ENCODE data around the gene PRKG1. TPM values are rescaled to one million over a fixed set of nuclear protein-coding genes. Genes with fewer than 3 reads are reported as not detected.

Gene PRKG1
- total RNA-seq, 2 experiments from 2014 or later, result not detected

DNA sequence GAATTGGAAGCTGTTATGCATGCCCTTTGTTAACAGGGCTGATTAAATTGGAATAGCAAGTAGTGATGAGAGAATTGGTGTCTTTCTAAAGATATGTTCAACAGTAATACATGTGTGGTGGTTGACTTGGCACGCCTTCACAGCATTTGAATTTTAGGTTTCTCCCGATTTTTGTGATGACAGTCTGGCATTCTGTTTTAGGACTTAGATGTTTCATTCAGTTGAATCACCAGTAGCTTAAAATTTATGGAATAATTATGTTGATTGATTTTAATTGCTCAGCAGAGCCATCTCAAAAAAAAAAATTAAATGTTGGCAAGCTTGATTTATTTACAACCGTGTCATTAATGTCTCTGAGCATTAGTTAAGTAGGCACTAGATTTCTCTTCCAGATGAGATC lies 405.4 kb downstream of the PRKG1 start:
- Mint-ChIP-seq H3K4me1 (ENCODE audit: low read depth) (no peaks in the 10 kb centered on the region), H3K36me3 (no peaks in the 10 kb centered on the region)
- CTCF ChIA-PET, result no interaction called here

DNA sequence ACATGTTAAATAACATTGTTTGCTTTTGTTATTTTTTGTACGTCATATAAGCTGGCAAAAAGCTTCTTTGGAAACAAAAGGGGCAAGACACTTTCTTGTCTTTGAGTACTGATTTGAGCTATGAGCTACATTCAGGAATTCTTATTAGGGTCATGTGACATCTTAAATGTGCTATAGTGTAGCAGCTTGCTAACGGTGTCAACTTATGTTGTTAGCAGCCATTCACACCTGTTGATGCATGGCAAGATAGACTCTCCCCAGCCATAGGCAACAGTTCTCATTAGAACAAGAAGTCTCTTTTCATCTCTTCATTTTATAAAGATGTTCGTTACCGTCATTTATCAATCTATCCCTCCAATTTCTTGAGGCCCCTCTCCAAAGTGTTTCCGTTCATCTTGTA lies 411.4 kb downstream of the PRKG1 start:
- POLR2A ChIA-PET, result no interaction called here
- no peaks in the 10 kb centered on the region for H3K4me1 Mint-ChIP-seq (ENCODE audit: low read depth)

More for the DNA sequence above, 405.4 kb downstream of the PRKG1 start:
- Mint-ChIP-seq H3K27me3 (no peaks in the 10 kb centered on the region), H3K27ac (no peak overlapping the region), H3K9me3 (no peaks in the 10 kb centered on the region), H3K4me3 (no peak overlapping the region)
- POLR2A ChIA-PET, result no interaction called here
- intact Hi-C loops (cut with micrococcal nuclease), result no loop called here
- DNase-seq, result no peak

GRCh38 chr10:51487576-51487975 lies 413.3 kb downstream of the PRKG1 start:
- intact Hi-C loops (cut with micrococcal nuclease), result no loop called here
- CTCF ChIA-PET, result no interaction called here
- Mint-ChIP-seq H3K27me3 (no peaks in the 10 kb centered on the region), H3K4me1 (ENCODE audit: low read depth) (no peaks in the 10 kb centered on the region), H3K27ac (no peak overlapping the region), H3K4me3 (no peak overlapping the region), H3K36me3 (no peaks in the 10 kb centered on the region), H3K9me3 (no peaks in the 10 kb centered on the region)
- DNase-seq, result no peak
- POLR2A ChIA-PET, result no interaction called here

More for the DNA sequence above, 411.4 kb downstream of the PRKG1 start:
- Mint-ChIP-seq H3K27me3 (no peaks in the 10 kb centered on the region), H3K36me3 (no peaks in the 10 kb centered on the region), H3K27ac (no peak overlapping the region), H3K9me3 (no peaks in the 10 kb centered on the region), H3K4me3 (no peak overlapping the region)
- CTCF ChIA-PET, result no interaction called here
- intact Hi-C loops (cut with micrococcal nuclease), result no loop called here
- no peak for DNase-seq

- ChIA-PET POLR2A (no interaction called here), CTCF (no interaction called here)
- H3K27me3 Mint-ChIP-seq, result no peaks in the 10 kb centered on the region
- intact Hi-C loops (cut with micrococcal nuclease), result no loop called here
- no peak for DNase-seq
- no peaks in the 10 kb centered on the region for H3K4me1 Mint-ChIP-seq (ENCODE audit: low read depth)
- H3K9me3 Mint-ChIP-seq, result no peaks in the 10 kb centered on the region
- H3K27ac Mint-ChIP-seq, result no peak overlapping the region
- H3K36me3 Mint-ChIP-seq, result no peaks in the 10 kb centered on the region
- no peak overlapping the region for H3K4me3 Mint-ChIP-seq
These were observed 414.6 kb downstream of the PRKG1 start for GRCh38 chr10:51488766-51489408.

DNA sequence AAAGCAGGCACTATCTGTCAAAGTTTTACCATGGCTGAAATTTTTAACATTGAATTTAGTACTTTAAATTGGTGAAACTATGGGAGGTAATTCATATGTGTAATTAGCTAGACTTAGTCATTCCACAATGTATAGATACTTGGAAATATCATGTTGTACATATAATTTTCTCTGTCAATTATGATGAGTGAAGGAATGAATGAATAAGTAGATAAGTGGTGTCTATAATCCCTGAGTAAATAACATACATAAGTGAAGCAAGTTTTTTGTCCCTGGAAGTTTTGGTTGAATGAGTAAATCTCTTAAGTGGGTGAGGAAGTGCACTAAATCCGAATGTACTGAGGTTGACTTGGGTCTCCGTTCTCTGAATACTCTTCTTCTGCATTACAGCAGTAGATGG lies 424.1 kb downstream of the PRKG1 start:
- ChIA-PET CTCF (no interaction called here), POLR2A (no interaction called here)
- Mint-ChIP-seq H3K4me1 (ENCODE audit: low read depth) (no peaks in the 10 kb centered on the region), H3K27me3 (no peaks in the 10 kb centered on the region), H3K36me3 (no peaks in the 10 kb centered on the region), H3K27ac (no peak overlapping the region), H3K9me3 (no peaks in the 10 kb centered on the region), H3K4me3 (no peak overlapping the region)
- DNase-seq, result no peak
- intact Hi-C loops (cut with micrococcal nuclease), result no loop called here

DNA sequence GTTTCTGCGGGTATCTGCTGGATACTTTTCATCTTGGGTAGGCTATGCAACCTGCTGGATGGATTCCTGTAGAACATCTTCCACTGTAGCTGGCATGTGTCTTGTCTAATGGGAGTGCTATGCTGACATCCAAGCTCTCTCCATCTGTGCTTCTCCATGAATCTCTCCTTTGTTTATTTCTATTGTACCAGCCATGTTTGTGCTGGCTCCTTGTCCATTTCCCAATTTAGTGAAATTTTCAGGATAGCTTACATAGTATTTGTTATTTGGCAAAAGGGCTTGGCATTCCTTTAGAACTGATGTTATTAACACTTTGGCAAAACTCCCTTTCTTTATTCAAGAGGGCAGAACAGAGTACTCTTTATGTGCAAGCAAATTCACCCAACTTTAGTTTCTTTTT lies 427.1 kb downstream of the PRKG1 start:
- intact Hi-C loops (cut with micrococcal nuclease), result no loop called here
- Mint-ChIP-seq H3K27me3 (no peaks in the 10 kb centered on the region), H3K4me3 (no peak overlapping the region), H3K4me1 (ENCODE audit: low read depth) (no peaks in the 10 kb centered on the region), H3K27ac (no peak overlapping the region), H3K36me3 (no peaks in the 10 kb centered on the region), H3K9me3 (no peaks in the 10 kb centered on the region)
- POLR2A ChIA-PET, result no interaction called here
- DNase-seq, result no peak
- CTCF ChIA-PET, result no interaction called here

- POLR2A ChIA-PET, result no interaction called here
- no peaks in the 10 kb centered on the region for H3K9me3 Mint-ChIP-seq
- H3K36me3 Mint-ChIP-seq, result no peaks in the 10 kb centered on the region
- no peak for DNase-seq
- CTCF ChIA-PET, result no interaction called here
- H3K4me1 Mint-ChIP-seq (ENCODE audit: low read depth), result no peaks in the 10 kb centered on the region
- intact Hi-C loops (cut with micrococcal nuclease), result no loop called here
- H3K27me3 Mint-ChIP-seq, result no peaks in the 10 kb centered on the region
- no peak overlapping the region for H3K4me3 Mint-ChIP-seq
- no peak overlapping the region for H3K27ac Mint-ChIP-seq
These were observed 427.8 kb downstream of the PRKG1 start for GRCh38 chr10:51502124-51502523.

DNA sequence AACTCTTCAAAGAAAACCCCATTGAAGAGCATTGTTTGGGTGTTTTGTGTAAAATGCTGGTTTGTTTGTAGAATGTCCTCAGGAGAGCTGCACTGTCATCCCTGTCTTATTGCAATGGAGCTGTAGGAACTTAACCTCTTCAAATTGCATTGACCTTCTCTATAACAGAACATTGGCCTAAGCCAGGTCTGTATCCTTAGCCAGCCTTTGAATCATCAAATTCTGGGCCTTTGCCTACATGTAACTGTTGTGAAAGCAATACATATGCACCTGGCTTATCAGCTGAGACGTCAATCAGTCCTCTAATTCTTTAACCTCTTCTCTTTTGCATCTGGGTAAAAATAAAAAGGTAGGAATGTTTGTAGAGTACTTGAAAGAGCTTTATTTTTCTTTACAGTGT lies 429.1 kb downstream of the PRKG1 start:
- intact Hi-C loops (cut with micrococcal nuclease), result no loop called here
- Mint-ChIP-seq H3K27me3 (no peaks in the 10 kb centered on the region), H3K4me1 (ENCODE audit: low read depth) (no peaks in the 10 kb centered on the region), H3K9me3 (no peaks in the 10 kb centered on the region), H3K36me3 (no peaks in the 10 kb centered on the region), H3K4me3 (no peak overlapping the region), H3K27ac (no peak overlapping the region)
- ChIA-PET CTCF (no interaction called here), POLR2A (no interaction called here)
- DNase-seq, result no peak

GRCh38 chr10:51507476-51507875 lies 433.2 kb downstream of the PRKG1 start:
- ChIA-PET POLR2A (no interaction called here), CTCF (no interaction called here)
- Mint-ChIP-seq H3K4me3 (no peak overlapping the region), H3K27me3 (no peaks in the 10 kb centered on the region), H3K9me3 (no peaks in the 10 kb centered on the region), H3K4me1 (ENCODE audit: low read depth) (no peaks in the 10 kb centered on the region), H3K27ac (no peak overlapping the region), H3K36me3 (no peaks in the 10 kb centered on the region)
- intact Hi-C loops (cut with micrococcal nuclease), result no loop called here
- no peak for DNase-seq

DNA sequence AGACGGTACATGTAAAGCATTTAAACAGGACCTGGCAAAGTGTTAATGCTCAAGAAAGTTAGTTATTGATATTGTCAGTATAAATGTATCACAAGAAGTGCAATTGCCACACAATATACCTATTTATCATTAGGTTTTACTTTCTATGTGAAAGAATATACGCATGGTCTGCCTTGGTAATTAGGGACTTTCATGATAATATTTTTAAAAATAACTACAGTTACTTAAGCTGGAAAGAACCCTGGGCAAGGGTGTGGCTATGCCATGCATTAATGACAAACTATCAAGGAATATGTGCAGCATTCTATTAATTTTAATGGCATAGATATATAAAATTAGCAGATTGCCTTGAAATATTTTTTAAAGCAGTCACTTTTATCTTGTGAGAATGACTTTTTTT lies 433.9 kb downstream of the PRKG1 start:
- Mint-ChIP-seq H3K36me3 (no peaks in the 10 kb centered on the region), H3K9me3 (no peaks in the 10 kb centered on the region), H3K4me1 (ENCODE audit: low read depth) (no peaks in the 10 kb centered on the region), H3K27me3 (no peaks in the 10 kb centered on the region), H3K27ac (no peak overlapping the region), H3K4me3 (no peak overlapping the region)
- ChIA-PET CTCF (no interaction called here), POLR2A (no interaction called here)
- intact Hi-C loops (cut with micrococcal nuclease), result no loop called here
- no peak for DNase-seq

DNA sequence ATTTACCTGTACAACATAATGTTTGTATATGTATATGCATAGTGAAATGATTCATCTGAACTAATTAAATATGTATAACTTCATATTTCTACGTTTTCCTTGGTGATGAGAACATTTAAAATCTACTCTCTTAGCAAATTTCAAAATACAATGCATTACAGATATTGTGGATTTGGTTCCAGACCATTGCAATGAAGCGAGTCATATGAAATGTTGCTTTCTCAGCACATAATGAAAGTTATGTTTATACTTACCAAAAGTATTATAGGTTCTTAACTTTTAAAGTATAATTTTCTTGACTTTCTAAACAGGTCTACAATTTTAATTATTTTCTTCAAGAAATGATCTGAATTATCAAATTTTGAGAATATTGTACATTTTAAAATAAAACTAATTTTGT lies 435.9 kb downstream of the PRKG1 start:
- intact Hi-C loops (cut with micrococcal nuclease), result no loop called here
- Mint-ChIP-seq H3K27ac (no peak overlapping the region), H3K27me3 (no peaks in the 10 kb centered on the region), H3K4me3 (no peak overlapping the region), H3K4me1 (ENCODE audit: low read depth) (no peaks in the 10 kb centered on the region), H3K9me3 (no peaks in the 10 kb centered on the region), H3K36me3 (no peaks in the 10 kb centered on the region)
- POLR2A ChIA-PET, result no interaction called here
- CTCF ChIA-PET, result no interaction called here
- no peak for DNase-seq

DNA sequence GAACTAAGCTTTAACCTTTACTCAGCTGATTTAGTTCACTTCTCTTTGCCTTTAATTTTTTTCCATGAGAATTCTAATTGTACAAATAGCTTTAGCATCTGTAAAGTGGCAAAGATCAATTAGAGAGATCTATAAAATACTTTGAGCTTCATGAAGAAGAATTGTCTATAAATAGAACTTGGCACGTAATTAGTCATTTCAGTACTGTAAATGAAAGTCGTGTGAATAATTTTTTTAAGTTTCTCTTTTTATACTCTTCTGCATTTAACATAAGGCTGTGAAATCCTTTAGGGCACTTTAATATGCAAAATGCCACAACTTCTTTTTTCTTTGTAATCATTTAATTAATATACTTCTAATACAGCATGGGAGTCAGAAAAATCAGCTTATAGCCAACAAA lies 447.3 kb downstream of the PRKG1 start:
- intact Hi-C loops (cut with micrococcal nuclease), result no loop called here
- Mint-ChIP-seq H3K4me1 (ENCODE audit: low read depth) (no peaks in the 10 kb centered on the region), H3K36me3 (no peaks in the 10 kb centered on the region), H3K9me3 (no peaks in the 10 kb centered on the region), H3K27me3 (peaks cover 1% of the 10 kb centered on the region), H3K27ac (no peak overlapping the region), H3K4me3 (no peak overlapping the region)
- CTCF ChIA-PET, result no interaction called here
- POLR2A ChIA-PET, result no interaction called here
- DNase-seq, result no peak

GRCh38 chr10:51522858-51523257 lies 448.6 kb downstream of the PRKG1 start:
- H3K9me3 Mint-ChIP-seq, result no peaks in the 10 kb centered on the region
- no peaks in the 10 kb centered on the region for H3K4me1 Mint-ChIP-seq (ENCODE audit: low read depth)
- H3K27me3 Mint-ChIP-seq, result peaks cover 1% of the 10 kb centered on the region
- H3K4me3 Mint-ChIP-seq, result no peak overlapping the region
- H3K36me3 Mint-ChIP-seq, result no peaks in the 10 kb centered on the region
- DNase-seq, result no peak
- ChIA-PET POLR2A (no interaction called here), CTCF (no interaction called here)
- no peak overlapping the region for H3K27ac Mint-ChIP-seq
- intact Hi-C loops (cut with micrococcal nuclease), result no loop called here

DNA sequence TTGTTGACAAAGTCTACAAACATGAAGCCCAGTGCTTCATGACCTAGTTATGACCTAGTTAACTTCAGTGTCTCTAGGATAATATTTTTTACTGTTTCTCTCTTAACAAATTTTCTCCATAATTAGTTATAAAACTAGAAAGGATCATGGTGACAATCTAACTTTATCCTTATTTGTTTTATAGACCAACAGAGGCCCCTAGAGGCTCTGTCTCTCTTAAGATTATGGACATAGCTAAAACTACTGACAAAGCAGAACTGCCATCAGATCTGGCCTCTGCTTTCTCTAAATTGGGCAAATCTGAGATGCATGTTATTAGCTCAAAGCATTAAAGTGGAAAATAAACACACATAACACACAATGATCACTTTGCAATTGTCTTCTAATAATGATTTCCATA lies 449.2 kb downstream of the PRKG1 start:
- Mint-ChIP-seq H3K4me1 (ENCODE audit: low read depth) (no peaks in the 10 kb centered on the region), H3K27me3 (peaks cover 1% of the 10 kb centered on the region), H3K27ac (no peak overlapping the region), H3K4me3 (no peak overlapping the region), H3K36me3 (no peaks in the 10 kb centered on the region), H3K9me3 (no peaks in the 10 kb centered on the region)
- intact Hi-C loops (cut with micrococcal nuclease), result no loop called here
- POLR2A ChIA-PET, result no interaction called here
- no peak for DNase-seq
- CTCF ChIA-PET, result no interaction called here
